ENCODE measurements around the gene CHRNE.
"Not testable (repeated sequence)": the region's sequence is repeated elsewhere in the genome, so short reads cannot be mapped to it uniquely, and the experiment has no call there.

The CHRNE gene

DNA sequence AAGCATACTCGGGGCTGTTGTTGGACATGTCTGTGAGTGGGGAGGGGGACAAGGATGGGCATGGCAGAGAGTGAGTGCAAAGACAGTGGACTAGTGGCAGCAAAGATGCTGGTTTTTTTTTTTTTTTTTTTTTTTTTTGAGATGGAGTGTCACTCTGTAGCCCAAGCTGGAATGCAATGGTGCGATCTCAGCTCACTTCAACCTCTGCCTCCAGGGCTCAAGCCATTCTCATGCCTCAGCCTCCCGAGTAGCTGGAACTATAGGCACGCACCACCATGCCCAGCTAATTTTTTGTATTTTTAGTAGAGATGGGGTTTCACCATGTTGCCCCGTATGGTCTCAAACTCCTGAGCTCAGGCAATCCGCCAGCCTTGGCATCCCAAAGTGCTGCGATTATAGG lies 45.6 kb downstream of the CHRNE start:
- DNase-seq (ENCODE audit: low read depth in 4 of 4, low spot score in 1 of 4), result not testable (repeated sequence)

DNA sequence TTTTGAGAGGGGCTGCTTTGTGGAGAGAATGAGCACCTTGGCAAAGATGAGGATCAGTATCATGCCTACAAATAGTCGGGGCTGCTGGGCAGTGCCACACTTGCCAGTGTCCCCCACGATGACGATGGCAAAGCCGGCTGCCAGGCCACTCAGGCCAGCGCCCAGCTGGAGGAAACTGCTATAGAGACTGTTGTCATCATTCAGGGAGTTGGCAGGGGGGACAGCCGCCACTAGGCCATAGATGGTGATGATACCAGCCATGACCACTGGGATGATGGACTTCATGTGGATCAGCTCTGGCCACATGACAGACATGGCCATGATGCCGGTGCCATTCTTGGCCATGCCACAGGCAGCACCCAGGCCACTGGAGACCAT lies 46.0 kb downstream of the CHRNE start:
- DNase-seq (ENCODE audit: low read depth in 4 of 4, low spot score in 1 of 4), result no peak

DNA sequence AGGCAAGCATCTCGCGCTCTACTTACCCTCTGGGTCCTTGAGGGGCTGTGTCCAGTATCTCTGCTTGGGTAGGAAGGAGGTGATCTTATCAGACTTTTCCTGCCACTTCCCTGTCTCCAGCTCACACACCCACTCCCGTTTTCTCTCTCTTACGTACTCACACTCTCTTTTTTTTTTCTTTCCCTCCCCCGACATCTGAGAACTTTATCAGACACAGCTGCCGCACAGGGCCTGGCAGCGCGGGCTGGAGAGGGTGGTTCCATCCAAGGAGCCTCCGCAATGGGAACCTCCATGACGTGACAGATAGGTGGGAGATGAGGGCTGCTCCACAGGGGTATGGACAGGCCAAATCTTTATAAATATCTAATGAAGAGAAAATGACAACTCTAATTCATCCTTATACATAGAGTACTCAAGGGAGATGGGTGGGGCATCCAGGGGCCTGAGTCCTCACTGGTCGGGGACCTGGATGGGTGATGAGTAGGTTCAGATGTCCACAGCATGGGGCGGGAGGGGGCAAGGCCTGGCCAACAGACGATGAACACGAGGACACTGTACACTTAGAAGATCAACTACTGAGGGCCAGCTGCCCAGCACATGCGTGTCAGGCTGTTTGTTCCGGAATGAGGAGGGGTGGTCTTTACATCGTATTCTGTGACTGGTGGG lies 46.5 kb downstream of the CHRNE start:
- no peak for DNase-seq (ENCODE audit: low read depth in 4 of 4, low spot score in 1 of 4)

DNA sequence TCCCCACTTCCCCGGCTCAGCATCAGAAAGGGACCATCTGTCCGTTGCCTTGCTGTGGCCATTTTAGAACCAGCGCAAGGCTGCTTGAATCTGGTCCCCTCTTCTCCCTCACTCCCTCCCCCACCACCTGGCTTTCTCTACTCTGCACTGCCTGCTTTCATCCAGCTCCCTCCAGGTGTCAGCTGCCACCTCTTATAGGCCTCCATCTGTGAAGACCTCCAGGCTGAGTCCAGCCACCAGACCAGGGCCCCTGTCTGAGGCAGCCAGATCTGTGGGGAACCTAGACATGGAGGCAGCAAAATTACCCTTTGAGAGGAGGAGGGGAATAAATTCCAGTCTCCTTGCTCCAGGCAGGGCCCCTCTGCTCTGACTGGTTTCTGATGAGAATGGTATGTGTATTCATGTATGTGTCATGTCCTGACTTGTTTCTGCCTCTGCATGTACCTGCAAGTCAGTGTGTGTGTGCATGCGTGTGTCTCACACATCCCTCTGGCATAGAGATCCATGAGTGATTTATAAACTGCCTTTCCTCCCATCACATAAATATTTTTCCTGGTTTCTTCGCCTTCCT lies 48.7 kb downstream of the CHRNE start:
- DNase-seq (ENCODE audit: low read depth in 4 of 4, low spot score in 1 of 4), result no peak

DNA sequence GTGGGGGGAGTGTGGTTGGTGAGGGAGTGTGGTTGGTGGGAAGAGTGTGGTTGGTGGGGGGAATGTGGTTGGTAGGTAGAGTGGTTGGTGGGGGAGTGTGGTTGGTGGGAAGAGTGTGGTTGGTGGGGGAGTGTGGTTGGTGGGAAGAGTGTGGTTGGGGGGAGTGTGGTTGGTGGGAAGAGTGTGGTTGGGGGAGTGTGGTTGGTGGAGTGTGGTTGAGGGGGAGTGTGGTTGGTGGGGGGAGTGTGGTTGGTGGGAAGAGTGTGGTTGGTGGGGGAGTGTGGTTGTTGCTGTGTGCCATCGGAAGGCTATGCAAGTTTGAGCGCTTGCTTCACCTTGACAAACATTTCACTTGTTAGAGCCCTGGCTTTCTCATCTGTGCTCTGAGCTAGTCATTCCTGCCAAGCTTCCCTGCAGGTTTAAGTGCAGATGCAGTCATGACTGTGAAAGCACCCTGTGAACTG lies 49.7 kb downstream of the CHRNE start:
- no peak for DNase-seq (ENCODE audit: low read depth in 4 of 4, low spot score in 1 of 4)

DNA sequence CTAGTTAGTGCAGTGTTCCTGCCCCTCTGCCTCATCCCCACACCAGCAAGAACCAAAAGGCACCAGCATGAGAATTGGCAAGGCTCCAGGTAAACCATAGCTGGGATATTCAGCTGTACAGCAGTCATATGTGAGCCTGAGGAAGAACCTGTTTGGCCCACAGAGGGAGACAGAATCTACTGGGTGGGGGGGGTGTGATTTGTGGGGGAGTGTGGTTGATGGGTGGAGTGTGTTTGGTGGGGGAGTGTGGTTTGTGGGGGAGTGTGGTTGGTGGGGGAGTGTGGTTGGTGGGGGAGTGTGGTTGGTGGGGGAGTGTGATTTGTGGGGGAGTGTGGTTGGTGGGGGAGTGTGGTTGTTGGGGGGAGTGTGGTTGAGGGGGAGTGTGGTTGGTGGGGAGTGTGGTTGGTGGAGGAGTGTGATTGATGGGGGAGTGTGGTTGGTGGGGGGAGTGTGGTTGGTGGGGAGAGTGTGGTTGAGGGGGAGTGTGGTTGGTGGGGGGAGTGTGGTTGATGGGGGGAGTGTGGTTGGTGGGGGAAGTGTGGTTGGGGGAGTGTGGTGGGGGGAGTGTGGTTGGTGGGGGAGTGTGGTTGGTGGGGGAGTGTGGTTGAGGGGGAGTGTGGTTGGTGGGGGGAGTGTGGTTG lies 50.2 kb downstream of the CHRNE start:
- no peak for DNase-seq (ENCODE audit: low read depth in 4 of 4, low spot score in 1 of 4)

DNA sequence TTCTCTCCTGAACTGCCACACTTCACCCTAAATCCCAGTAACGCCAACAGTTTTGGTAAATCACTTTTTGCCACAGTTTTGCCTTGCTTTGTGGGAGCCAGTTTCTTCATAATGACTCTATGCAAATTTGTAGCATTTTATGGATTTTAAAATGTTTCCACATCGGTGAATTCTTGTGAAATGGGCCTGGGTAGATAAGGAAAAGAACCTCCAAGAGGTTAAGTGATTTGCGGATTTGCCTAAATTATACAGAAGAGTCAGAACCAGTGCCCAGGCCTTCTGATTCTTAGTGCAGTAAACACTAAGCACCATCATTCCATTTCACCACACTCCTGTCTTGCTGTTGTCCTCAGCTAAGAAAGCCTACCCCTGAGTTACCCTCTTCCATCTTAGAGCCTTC lies 51.8 kb downstream of the CHRNE start:
- DNase-seq (ENCODE audit: low read depth in 4 of 4, low spot score in 1 of 4), result no peak

DNA sequence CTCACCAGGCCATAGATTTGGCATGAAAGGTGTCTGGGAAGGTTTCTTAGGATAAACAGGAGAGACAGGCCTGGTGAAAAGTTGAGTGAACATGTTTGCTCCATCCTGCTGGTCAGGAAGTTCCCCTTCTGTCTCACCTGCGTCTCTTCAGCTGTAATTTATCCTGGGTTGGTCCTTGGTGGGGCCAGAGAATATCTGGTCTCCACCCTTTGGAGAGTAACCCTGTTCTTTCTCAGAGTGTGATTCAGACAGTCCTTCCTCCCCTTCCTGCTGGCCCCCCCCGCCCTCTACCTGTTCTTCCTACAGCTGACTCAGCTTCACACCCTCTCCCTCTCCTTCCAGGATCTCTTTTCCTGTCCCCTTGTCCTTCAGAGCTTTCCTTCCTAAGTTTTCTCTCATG lies 52.7 kb downstream of the CHRNE start:
- no peak for DNase-seq (ENCODE audit: low read depth in 4 of 4, low spot score in 1 of 4)

DNA sequence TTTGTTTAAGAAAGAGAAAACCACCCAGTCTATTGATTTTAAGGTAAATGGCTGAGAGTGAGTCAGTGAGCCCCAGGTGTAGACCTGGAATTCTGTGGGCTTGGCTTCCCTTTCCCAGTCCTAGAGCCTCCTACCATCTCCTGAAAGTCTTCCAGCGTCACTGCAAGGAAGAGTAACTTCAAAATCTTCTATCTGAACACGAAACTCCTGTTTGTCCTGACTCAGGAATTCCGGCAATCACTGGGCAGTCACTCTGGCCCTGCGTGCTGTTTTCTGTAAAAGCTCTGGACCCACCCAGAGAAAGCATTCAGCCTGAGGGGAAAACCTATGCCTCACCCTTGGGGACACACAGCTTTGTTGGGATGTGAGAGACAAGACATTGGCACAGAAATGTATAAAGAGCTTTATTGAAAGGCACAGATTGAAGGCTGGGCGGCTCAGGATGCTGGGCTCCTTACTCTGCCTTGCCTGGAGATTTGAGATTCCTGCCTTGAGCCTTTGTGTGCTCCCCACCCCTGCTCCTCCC lies 53.8 kb downstream of the CHRNE start:
- DNase-seq (ENCODE audit: low read depth in 4 of 4, low spot score in 1 of 4), result no peak
